ENCODE results near the gene FAM229A.

The FAM229A gene

DNA sequence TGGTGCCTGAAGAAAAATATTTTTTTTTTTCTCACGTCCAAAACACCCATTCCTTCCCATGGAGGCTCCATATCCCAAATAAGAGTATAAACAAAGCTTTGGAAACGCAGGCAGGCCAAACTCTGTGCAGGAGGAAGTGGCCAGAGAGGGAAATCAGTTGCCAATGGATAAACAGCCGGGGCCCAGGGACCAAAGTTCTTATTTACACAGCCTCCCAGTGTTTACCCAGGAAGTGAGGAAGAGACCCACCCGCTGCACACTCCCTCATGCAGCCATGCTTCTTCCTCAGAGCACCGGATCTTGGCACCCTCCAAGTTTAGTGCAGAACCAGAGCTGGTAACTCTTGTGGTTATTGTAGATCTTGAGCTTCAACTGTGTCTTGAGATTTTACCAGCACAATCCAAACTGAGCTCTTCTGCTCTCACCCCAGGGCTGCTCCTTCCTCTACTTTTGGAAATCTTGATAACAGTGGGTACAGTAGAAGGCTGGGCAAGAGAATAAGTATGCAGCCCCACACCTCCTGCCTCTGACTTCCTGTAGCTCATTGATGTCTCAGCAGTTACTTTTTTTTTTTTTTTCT is 40.5 kb downstream of the FAM229A start:
- DNase-seq: no peak

DNA sequence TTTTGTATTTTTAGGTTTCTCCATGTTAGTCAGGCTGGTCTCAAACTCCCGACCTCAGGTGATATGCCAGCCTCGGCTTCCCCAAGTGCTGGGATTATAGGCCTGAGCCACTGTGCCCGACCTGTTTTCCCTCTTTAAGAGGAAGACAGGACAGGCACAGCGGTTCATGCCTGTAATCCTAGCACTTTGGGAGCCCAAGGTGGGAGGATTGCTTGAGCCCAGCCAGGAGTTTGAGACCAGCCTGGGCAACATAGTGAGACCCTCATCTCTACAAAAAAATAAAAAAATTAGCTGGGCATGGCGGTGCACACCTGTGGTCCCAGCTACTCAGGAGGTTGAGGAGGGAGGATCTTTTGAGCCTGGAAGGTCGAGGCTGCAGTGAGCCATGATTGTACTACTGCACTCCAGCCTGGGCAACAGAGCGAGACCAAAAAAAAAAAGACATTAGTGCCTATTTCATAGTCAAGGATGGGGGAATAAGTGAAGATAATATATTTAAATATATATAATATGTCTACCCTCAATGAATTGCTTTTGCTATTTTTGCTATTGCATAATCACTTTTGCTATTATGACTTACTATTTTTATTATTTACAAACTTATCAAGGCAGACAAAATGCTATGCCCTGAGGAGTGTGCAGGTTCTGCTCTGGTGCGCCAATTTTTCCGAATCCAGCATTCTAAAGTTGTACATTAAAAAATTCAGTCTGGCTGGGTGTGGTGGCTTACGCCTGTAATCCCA is 44.0 kb downstream of the FAM229A start:
- DNase-seq: no peak

DNA sequence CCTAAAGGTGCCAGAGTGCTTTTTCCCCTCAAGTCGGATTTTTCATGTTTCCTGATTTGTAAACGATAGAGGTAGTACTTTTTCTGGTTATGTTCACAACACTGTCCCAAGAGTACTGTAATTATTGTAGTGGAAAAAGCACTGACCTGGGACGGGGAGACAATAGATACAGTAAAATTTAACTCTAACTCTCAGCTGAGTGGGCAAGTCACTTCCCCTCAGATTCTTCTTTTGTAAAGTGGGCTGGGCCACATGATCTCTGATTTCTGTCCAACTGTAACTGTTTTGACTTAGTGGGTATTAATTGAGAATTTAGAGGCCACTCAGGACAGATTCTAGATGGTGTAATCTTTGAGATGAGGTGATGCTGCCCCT is 45.4 kb downstream of the FAM229A start:
- no peak for DNase-seq

- no peak for DNase-seq
Measured at GRCh38 chr1:32311709-32312393, 50.4 kb downstream of the FAM229A start.

All from NCI-H1417 treated with DMSO at 0.1 percent for 48 hours (cell line).